Spleen (tissue), 7 donors: ENCODE data around the gene KCNIP2.

ENCODE experiments used
- POLR2A ChIP-seq, 3 donors: fragments of 450-650 bp; IDR thresholded peaks; one replicate each; pipeline ENCODE4 v1.5.1; 2017; ENCODE audit warnings: antibody characterized with exemption in 3 of 3, mild to moderate bottlenecking in 1 of 3
- POLR2AphosphoS5 ChIP-seq, 3 donors: sonication (generic); formaldehyde crosslinking; IDR thresholded peaks; one replicate each; pipeline ENCODE4 v1.5.1; 2017; ENCODE audit warnings: antibody characterized with exemption in 3 of 3
- TF ChIP-seq, protein P1 (sequence below), 11 experiments: fragments of 200-600 bp in 7 of 11; fragments of 450-650 bp in 4 of 11; sonication (generic) in 4 of 11; IDR thresholded peaks in 8 of 11; conservative IDR thresholded peaks in 3 of 11; 1 replicate in 7 of 11; 2 replicates in 4 of 11; pipeline versions ENCODE4 v1.4.0 to v1.8.0; 2016 to 2021; ENCODE audit warnings: antibody characterized with exemption in 11 of 11, inconsistent platforms in 4 of 11, mild to moderate bottlenecking in 1 of 11
- donor health status: DM: no; HTN: no; CAD: no; lungs with moderate emphysema.
- donor health status: DM: no; HTN: no; CAD: no.
- donor health status: DM: no; HTN: no; CAD: no.

DNA sequence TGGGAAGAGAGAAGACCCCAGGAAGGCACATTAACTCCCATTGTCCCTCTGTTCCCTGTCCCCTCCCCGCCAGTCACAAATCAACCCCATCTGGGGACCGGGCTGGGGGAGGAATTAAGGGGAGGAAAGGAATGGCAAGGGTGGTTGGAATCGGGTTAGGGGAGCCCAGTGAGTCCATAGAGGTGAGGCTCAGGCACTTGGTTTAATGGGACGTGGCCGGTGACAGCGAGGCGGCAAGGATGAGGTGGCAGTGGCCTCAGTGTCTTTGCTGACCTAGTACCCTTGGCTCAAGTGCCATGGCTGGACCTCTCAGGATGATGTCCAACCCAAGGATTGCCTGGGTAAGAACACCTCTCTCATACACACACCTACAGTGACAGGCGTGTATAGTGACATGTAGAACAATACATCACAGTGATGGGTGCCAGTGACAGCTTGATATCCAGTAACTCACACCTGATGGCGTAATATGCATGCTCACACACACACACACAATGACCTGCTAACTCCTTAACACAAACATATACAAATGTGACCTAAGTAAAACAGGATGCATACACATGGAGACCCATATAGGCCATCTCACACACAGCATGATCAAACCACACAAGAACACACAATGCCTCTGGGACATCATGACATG lies 12.3 kb downstream of the KCNIP2 start:
- TF ChIP-seq, protein P1, sequence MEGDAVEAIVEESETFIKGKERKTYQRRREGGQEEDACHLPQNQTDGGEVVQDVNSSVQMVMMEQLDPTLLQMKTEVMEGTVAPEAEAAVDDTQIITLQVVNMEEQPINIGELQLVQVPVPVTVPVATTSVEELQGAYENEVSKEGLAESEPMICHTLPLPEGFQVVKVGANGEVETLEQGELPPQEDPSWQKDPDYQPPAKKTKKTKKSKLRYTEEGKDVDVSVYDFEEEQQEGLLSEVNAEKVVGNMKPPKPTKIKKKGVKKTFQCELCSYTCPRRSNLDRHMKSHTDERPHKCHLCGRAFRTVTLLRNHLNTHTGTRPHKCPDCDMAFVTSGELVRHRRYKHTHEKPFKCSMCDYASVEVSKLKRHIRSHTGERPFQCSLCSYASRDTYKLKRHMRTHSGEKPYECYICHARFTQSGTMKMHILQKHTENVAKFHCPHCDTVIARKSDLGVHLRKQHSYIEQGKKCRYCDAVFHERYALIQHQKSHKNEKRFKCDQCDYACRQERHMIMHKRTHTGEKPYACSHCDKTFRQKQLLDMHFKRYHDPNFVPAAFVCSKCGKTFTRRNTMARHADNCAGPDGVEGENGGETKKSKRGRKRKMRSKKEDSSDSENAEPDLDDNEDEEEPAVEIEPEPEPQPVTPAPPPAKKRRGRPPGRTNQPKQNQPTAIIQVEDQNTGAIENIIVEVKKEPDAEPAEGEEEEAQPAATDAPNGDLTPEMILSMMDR (IDR thresholded peaks at IDR 0.05 in 8 of 11, conservative IDR thresholded peaks at IDR 0.05 in 3 of 11), result no peak
- no peak for TF ChIP-seq POLR2AphosphoS5 (IDR thresholded peaks at IDR 0.05)
- TF ChIP-seq POLR2A (IDR thresholded peaks at IDR 0.05), result no peak
